K562 (cell line): ENCODE data around the gene MAN1A1. TPM values are rescaled to one million over a fixed set of nuclear protein-coding genes. Genes with fewer than 3 reads are reported as not detected.

Experiments used
- MCM7 ChIP-seq, 2 experiments: fragments of 450-650 bp; IDR thresholded peaks; 2 replicates each; pipeline ENCODE4 v1.6.1; 2016 to 2018
- MEIS2 ChIP-seq: fragments of 450-650 bp; IDR thresholded peaks from 2 replicates; pipeline ENCODE4 v1.6.1; 2014; ENCODE audit warnings: mild to moderate bottlenecking; ENCODE audit not compliant: partially characterized antibody
- NCOA2 ChIP-seq, 2 experiments: fragments of 450-650 bp; IDR thresholded peaks; 2 replicates each; pipeline ENCODE4 v1.6.1; 2018; ENCODE audit warnings: mild to moderate bottlenecking in 2 of 2, moderate library complexity in 1 of 2; ENCODE audit not compliant: partially characterized antibody in 2 of 2
- NUFIP1 ChIP-seq: fragments of 450-650 bp; IDR thresholded peaks from 2 replicates; pipeline ENCODE4 v1.6.1; 2018; ENCODE audit not compliant: partially characterized antibody
- RHOXF2B ChIP-seq: fragments of 250-450 bp; sonication (Bioruptor Pico); conservative IDR thresholded peaks from 2 replicates; pipeline ENCODE4 v1.5.1; 2021
- TOE1 ChIP-seq, 2 experiments: fragments of 450-650 bp in 1 of 2; sonication (generic) in 1 of 2; formaldehyde crosslinking in 1 of 2; IDR thresholded peaks; 2 replicates each; pipeline versions ENCODE4 v1.7.1 to v1.8.0; 2016 to 2022; ENCODE audit warnings: borderline replicate concordance in 2 of 2, mild to moderate bottlenecking in 2 of 2, antibody characterized with exemption in 1 of 2, inconsistent platforms in 1 of 2, low read depth in 1 of 2, missing genetic modification reagents in 1 of 2, moderate library complexity in 1 of 2
- ZBTB40 ChIP-seq, 2 experiments: fragments of 450-650 bp in 1 of 2; sonication (generic) in 1 of 2; formaldehyde crosslinking in 1 of 2; IDR thresholded peaks; 2 replicates each; pipeline versions ENCODE4 v1.7.1 to v1.9.0; 2016 to 2022; ENCODE audit warnings: inconsistent platforms in 1 of 2, mild to moderate bottlenecking in 1 of 2, missing genetic modification reagents in 1 of 2
- ZNF277 ChIP-seq: fragments of 250-450 bp; sonication (Bioruptor Pico); IDR thresholded peaks from 2 replicates; pipeline ENCODE4 v1.8.0; 2022; ENCODE audit warnings: inconsistent platforms, mild to moderate bottlenecking, moderate library complexity, borderline replicate concordance
- ZNF764 ChIP-seq: fragments of 250-450 bp; sonication (Bioruptor Pico); IDR thresholded peaks from 2 replicates; pipeline ENCODE4 v1.4.0; 2020; ENCODE audit warnings: low read depth, mild to moderate bottlenecking, moderate library complexity
- polyA plus RNA-seq, 8 experiments: library from polyadenylated mRNA; depleted of rRNA in 4 of 8; stranded (reverse) in 5 of 8; unstranded in 3 of 8; fragments of >200 nt; fragmentation: Nextera tagmentation in 2 of 8; fragmentation: Illumina TruSeq in 1 of 8; extraction: Ambion mirVana in 2 of 8; extraction: Trizol in 1 of 8; gene quantifications; 2 replicates each; pipeline versions ENCODE4 v1.2.1 to v1.2.3, GENCODE V29; 2011 to 2014; ENCODE audit warnings: inconsistent platforms in 1 of 8, missing spikeins in 1 of 8
- total RNA-seq, 7 experiments: library from RNA; depleted of rRNA in 6 of 7; stranded (reverse); fragments of >200 nt in 6 of 7; fragmentation: Illumina TruSeq in 2 of 7; extraction: Trizol in 2 of 7; gene quantifications; 2 replicates each; pipeline versions ENCODE4 v1.2.1 to v1.2.3, GENCODE V29; 2011 to 2021; ENCODE audit warnings: low replicate concordance in 1 of 7
- TF ChIP-seq, protein P1 (sequence below): fragments of 450-650 bp; IDR thresholded peaks from 2 replicates; pipeline ENCODE4 v1.6.1; 2017; ENCODE audit warnings: mild to moderate bottlenecking, moderate library complexity
- TF ChIP-seq, protein P2 (sequence below): sonication (generic); formaldehyde crosslinking; IDR thresholded peaks from 2 replicates; pipeline ENCODE4 v1.4.0; 2020; ENCODE audit warnings: mild to moderate bottlenecking, missing genetic modification reagents

The MAN1A1 gene
- total and polyA plus RNA-seq, 9 of the 15 experiments (the other 6 are each of a cell fraction or from before 2014, with no cell fraction given), result 24.5 to 78.4 (median 59.7) TPM

- TF ChIP-seq, protein P1, sequence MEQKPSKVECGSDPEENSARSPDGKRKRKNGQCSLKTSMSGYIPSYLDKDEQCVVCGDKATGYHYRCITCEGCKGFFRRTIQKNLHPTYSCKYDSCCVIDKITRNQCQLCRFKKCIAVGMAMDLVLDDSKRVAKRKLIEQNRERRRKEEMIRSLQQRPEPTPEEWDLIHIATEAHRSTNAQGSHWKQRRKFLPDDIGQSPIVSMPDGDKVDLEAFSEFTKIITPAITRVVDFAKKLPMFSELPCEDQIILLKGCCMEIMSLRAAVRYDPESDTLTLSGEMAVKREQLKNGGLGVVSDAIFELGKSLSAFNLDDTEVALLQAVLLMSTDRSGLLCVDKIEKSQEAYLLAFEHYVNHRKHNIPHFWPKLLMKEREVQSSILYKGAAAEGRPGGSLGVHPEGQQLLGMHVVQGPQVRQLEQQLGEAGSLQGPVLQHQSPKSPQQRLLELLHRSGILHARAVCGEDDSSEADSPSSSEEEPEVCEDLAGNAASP, result no peak
- TF ChIP-seq TOE1 (IDR thresholded peaks at IDR 0.05; ENCODE audit: borderline replicate concordance) (peak; percentile 97), TOE1 (CRISPR knock-in tag; IDR thresholded peaks at IDR 0.05; ENCODE audit: borderline replicate concordance, low read depth) (no peak), NCOA2 (IDR thresholded peaks at IDR 0.05; ENCODE audit: partially characterized antibody in 2 of 2) (peak in 1 of 2 experiments; percentile 38), NUFIP1 (no peak), ZNF277 (CRISPR knock-in tag) (no peak), RHOXF2B (no peak), ZNF764 (CRISPR knock-in tag) (no peak), ZBTB40 (IDR thresholded peaks at IDR 0.05) (0 out of 2 replicates have a peak, but pooled peaks have one; percentile 52), ZBTB40 (CRISPR knock-in tag; IDR thresholded peaks at IDR 0.05) (no peak), MEIS2 (peak; percentile 91), MCM7 (IDR thresholded peaks at IDR 0.05) (no peak)
- TF ChIP-seq, protein P2, sequence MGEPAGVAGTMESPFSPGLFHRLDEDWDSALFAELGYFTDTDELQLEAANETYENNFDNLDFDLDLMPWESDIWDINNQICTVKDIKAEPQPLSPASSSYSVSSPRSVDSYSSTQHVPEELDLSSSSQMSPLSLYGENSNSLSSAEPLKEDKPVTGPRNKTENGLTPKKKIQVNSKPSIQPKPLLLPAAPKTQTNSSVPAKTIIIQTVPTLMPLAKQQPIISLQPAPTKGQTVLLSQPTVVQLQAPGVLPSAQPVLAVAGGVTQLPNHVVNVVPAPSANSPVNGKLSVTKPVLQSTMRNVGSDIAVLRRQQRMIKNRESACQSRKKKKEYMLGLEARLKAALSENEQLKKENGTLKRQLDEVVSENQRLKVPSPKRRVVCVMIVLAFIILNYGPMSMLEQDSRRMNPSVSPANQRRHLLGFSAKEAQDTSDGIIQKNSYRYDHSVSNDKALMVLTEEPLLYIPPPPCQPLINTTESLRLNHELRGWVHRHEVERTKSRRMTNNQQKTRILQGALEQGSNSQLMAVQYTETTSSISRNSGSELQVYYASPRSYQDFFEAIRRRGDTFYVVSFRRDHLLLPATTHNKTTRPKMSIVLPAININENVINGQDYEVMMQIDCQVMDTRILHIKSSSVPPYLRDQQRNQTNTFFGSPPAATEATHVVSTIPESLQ (CRISPR knock-in tag), result no peak
Measured at GRCh38 chr6:119308048-119308570, 41.5 kb downstream of the MAN1A1 start (continued).
